Spleen (tissue), 11 donors: ENCODE measurements around the gene BCKDK. TPM values are rescaled to one million over a fixed set of nuclear protein-coding genes. Genes with fewer than 3 reads are reported as not detected.
"Not testable (repeated sequence)": the region's sequence is repeated elsewhere in the genome, so short reads cannot be mapped to it uniquely, and the experiment has no call there.

ENCODE experiments used
- DNase-seq: peaks from one replicate; pipeline ENCODE4 v3.0.0-alpha.2; 2020
- H3K27ac ChIP-seq, 8 donors: fragments of 200-600 bp; sonication (generic) in 7 of 8; 1 replicate in 4 of 8; 2 replicates in 4 of 8; pipeline versions ENCODE4 v1.5.0 to v1.8.0; 2016 to 2021; ENCODE audit warnings: inconsistent platforms in 4 of 8, mild to moderate bottlenecking in 4 of 8, moderate library complexity in 1 of 8
- H3K27me3 ChIP-seq, 7 donors: fragments of 200-600 bp; sonication (generic) in 6 of 7; replicated peaks in 1 of 7; 1 replicate in 4 of 7; 2 replicates in 3 of 7; pipeline versions ENCODE4 v1.5.0 to v1.8.0; 2016 to 2021; ENCODE audit warnings: inconsistent platforms in 3 of 7, mild to moderate bottlenecking in 1 of 7
- H3K36me3 ChIP-seq, 6 donors: fragments of 200-600 bp; sonication (generic) in 5 of 6; 1 replicate in 4 of 6; 2 replicates in 2 of 6; pipeline versions ENCODE4 v1.5.0 to v1.8.0; 2016 to 2021; ENCODE audit warnings: inconsistent platforms in 2 of 6
- H3K4me1 ChIP-seq, 6 donors: fragments of 200-600 bp; sonication (generic) in 5 of 6; 1 replicate in 3 of 6; 2 replicates in 3 of 6; pipeline versions ENCODE4 v1.5.0 to v1.8.0; 2016 to 2021; ENCODE audit warnings: inconsistent platforms in 3 of 6
- H3K4me3 ChIP-seq, 8 donors: fragments of 200-600 bp; sonication (generic) in 7 of 8; 1 replicate in 4 of 8; 2 replicates in 4 of 8; pipeline versions ENCODE4 v1.5.0 to v1.8.0; 2016 to 2021; ENCODE audit warnings: inconsistent platforms in 4 of 8, mild to moderate bottlenecking in 4 of 8, moderate library complexity in 2 of 8
- H3K9me3 ChIP-seq, 8 donors: fragments of 200-600 bp; sonication (generic) in 7 of 8; 1 replicate in 4 of 8; 2 replicates in 4 of 8; pipeline versions ENCODE4 v1.5.0 to v1.8.0; 2016 to 2021; ENCODE audit warnings: inconsistent platforms in 4 of 8
- POLR2A ChIP-seq, 3 donors: fragments of 450-650 bp; IDR thresholded peaks; one replicate each; pipeline ENCODE4 v1.5.1; 2017; ENCODE audit warnings: antibody characterized with exemption in 3 of 3, mild to moderate bottlenecking in 1 of 3
- POLR2AphosphoS5 ChIP-seq, 3 donors: sonication (generic); formaldehyde crosslinking; IDR thresholded peaks; one replicate each; pipeline ENCODE4 v1.5.1; 2017; ENCODE audit warnings: antibody characterized with exemption in 3 of 3
- WGBS, 5 donors: extraction: QIAGEN DNeasy Blood & Tissue Kit in 3 of 5; methylation state at CpG; one replicate each; pipeline versions ENCODE4 v1.1.5 to v1.1.7; 2013 to 2018; 5-methylcytosine and 5-hydroxymethylcytosine counted together
- intact Hi-C: fragments of 100-400 bp; cut with DNase I; formaldehyde crosslinking; loops from one replicate; pipeline ENCODE4 v1.15.0; 2023; ENCODE audit warnings: low total_unique reads
- polyA plus RNA-seq, 3 donors: library from polyadenylated mRNA; stranded (reverse); fragments of 200-250 nt; gene quantifications; one replicate each; pipeline ENCODE4 v1.2.1, GENCODE V29; 2013
- total RNA-seq, 7 donors: library from RNA; depleted of rRNA in 3 of 7; stranded (reverse); fragments of >200 nt in 3 of 7; fragmentation: NEBNext Ultra II Directional in 4 of 7; extraction: Animal tissue kit (Norgen Biotek cat#: 25700) in 4 of 7; gene quantifications; one replicate each; pipeline versions ENCODE4 v1.1.0 to v1.2.1, GENCODE V29; 2016 to 2021
- TF ChIP-seq, protein P1 (sequence below), 11 experiments: fragments of 200-600 bp in 7 of 11; fragments of 450-650 bp in 4 of 11; sonication (generic) in 4 of 11; IDR thresholded peaks in 8 of 11; conservative IDR thresholded peaks in 3 of 11; 1 replicate in 7 of 11; 2 replicates in 4 of 11; pipeline versions ENCODE4 v1.4.0 to v1.8.0; 2016 to 2021; ENCODE audit warnings: antibody characterized with exemption in 11 of 11, inconsistent platforms in 4 of 11, mild to moderate bottlenecking in 1 of 11
- donor health status: healthy with polysubstance abuse.
- donor health status: DM: no; HTN: no; CAD: no; lungs with moderate emphysema.
- donor health status: DM: no; HTN: no; CAD: no.
- donor health status: Bipolar disorder and iron deficiency.
- donor health status: healthy.
- donor health status: DM: no; HTN: no; CAD: no.
- donor health status: DM: yes; HTN: yes; CAD: no.

Gene BCKDK
- total and polyA plus RNA-seq, 10 donors = 15.0 to 55.7 (median 39.0) TPM

DNA sequence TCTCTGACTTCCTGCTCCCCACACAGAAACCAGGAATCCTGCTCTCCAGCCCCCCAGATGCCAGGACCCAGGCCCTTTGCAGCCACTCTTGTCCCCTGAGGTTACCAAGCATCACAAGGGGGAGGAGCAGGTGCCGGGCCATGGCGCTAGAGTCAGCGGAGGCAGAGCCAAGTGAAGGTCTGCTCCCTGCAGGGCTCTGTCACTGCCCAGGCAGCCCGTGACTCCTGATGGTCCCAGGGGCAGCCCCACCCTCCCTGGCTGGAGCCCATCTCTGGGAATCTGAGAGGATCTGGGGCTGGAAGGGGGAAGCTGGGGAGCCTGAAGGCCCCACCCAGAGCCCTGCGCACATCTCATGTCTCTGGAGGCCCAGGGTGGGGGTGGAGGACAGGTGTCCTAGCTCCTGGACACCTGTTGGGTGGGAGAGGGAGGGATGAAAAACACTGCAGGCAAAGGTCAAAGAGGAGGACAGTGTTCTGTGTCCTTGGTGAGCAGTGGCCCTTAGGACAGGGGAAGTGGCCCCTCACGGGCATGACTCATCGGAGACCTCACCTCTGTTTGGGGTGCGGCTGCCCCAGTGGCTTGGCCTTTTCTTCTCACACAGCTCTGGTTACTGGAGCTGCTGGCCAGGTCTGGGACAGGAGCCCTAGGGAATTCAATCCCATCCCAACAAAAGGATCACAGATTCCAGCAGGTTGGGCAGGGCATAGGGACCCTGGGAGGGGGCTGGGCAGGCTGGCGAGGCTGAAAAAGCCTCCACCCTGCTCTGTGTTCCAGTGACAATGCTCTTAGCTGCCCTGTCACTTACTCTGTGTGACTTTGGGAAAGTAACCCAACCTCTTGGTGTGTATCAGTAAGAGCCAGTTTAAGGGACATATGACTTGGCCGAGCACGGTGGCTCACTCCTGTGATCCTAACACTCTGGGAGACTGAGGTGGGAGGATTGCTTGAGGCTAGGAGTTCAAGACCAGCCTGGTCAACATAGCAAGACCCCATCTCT, 42.0 kb downstream of the BCKDK start, which contains the start of gene PRSS36:
Gene PRSS36 (minus strand): TSS at position 173 of the 997 bp plus-strand sequence. CDS start 31 bp downstream, at position 142.
- DNase-seq = no peak
- H3K9me3 ChIP-seq = no peaks in the 10 kb centered on the region
- TF ChIP-seq POLR2AphosphoS5 (IDR thresholded peaks at IDR 0.05) (no peak), POLR2A (IDR thresholded peaks at IDR 0.05) (no peak)
- TF ChIP-seq, protein P1, sequence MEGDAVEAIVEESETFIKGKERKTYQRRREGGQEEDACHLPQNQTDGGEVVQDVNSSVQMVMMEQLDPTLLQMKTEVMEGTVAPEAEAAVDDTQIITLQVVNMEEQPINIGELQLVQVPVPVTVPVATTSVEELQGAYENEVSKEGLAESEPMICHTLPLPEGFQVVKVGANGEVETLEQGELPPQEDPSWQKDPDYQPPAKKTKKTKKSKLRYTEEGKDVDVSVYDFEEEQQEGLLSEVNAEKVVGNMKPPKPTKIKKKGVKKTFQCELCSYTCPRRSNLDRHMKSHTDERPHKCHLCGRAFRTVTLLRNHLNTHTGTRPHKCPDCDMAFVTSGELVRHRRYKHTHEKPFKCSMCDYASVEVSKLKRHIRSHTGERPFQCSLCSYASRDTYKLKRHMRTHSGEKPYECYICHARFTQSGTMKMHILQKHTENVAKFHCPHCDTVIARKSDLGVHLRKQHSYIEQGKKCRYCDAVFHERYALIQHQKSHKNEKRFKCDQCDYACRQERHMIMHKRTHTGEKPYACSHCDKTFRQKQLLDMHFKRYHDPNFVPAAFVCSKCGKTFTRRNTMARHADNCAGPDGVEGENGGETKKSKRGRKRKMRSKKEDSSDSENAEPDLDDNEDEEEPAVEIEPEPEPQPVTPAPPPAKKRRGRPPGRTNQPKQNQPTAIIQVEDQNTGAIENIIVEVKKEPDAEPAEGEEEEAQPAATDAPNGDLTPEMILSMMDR (IDR thresholded peaks at IDR 0.05 in 8 of 11, conservative IDR thresholded peaks at IDR 0.05 in 3 of 11) = no peak
- H3K27me3 ChIP-seq = peaks cover 0 to 21% (median 0%) of the 10 kb centered on the region in 7 donors
- H3K4me1 ChIP-seq = peaks cover 0 to 22% (median 3%) of the 10 kb centered on the region in 6 donors
- H3K27ac ChIP-seq = no peak within 1 kb of the TSS
- 74 to 85% (median 81%) methylated on average over 11 of the region's 11 CpGs for WGBS, 5 donors
- H3K36me3 ChIP-seq = no peaks in the 10 kb centered on the region
- intact Hi-C loops = no loop called here
- no peak within 1 kb of the TSS for H3K4me3 ChIP-seq

DNA sequence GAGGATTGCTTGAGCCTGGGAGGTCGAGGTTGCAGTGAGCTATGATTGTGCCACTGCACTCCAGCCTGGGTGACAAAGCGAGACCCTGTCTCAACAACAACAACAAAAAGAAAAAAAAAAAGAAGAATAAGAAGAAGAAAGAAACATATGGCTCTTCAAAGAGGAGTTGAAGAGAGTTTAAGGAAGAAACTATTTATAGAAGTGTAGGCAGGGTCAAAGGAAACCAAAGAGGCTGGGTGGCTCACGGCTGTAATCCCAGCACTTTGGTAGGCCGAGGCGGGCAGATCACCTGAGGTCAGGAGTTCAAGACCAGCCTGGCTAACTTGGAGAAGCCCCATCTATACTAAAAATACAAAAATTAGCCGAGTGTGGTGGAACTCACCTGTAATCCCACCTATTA, 42.8 kb downstream of the BCKDK start:
- Histone ChIP-seq H3K4me1 (peaks cover 0 to 22% (median 3%) of the 10 kb centered on the region in 6 donors), H3K27me3 (peaks cover 0 to 21% (median 0%) of the 10 kb centered on the region in 7 donors)
- 47 to 58% (median 52%) methylated on average over 6 of the region's 6 CpGs for WGBS, 5 donors
- H3K36me3 ChIP-seq, H3K27ac ChIP-seq, intact Hi-C loops, H3K4me3 ChIP-seq, DNase-seq, H3K9me3 ChIP-seq: not testable (repeated sequence)

DNA sequence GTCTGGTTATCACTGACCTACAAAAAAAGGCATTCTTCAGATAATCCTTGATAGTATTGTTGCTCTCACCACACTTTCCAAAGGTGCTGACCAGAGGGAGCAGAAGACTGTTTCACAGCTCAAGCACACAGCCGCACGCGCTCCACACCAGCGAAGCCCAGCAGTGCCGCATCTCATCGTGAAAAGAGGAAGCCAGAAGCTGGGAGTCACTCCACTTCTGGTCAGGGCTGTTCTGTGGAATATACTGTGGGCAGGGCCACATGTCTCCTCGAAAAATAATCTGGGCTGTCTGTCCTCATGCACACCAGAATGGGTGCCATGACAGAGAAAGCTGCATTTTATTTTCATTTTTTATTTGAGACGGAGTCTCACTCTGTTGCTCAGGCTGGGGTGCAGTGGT, 49.0 kb downstream of the BCKDK start:
- 11 to 34% (median 18%) methylated on average over 8 of the region's 8 CpGs for WGBS, 5 donors
- TF ChIP-seq POLR2A (IDR thresholded peaks at IDR 0.05) (no peak), POLR2AphosphoS5 (IDR thresholded peaks at IDR 0.05) (no peak)
- Histone ChIP-seq H3K27ac (no peak overlapping the region), H3K27me3 (peaks cover 0 to 18% (median 0%) of the 10 kb centered on the region in 7 donors), H3K4me3 (peak overlapping the region in 1 of 8 donors; percentile 14), H3K9me3 (no peaks in the 10 kb centered on the region), H3K4me1 (peaks cover 0 to 9% (median 3%) of the 10 kb centered on the region in 6 donors), H3K36me3 (no peaks in the 10 kb centered on the region)
- no peak for DNase-seq
- intact Hi-C loops = no loop called here

Other genes starting within 250 kb of the BCKDK start
- 10 to 100 TPM; 15.5 to 24.3 (median 21.6) TPM for gene BCL7C, start 214.3 kb upstream of the BCKDK start, total RNA-seq
- 10 to 100 TPM; 35.6 to 38.7 (median 37.8) TPM for gene BCL7C, start 214.3 kb upstream of the BCKDK start, polyA plus RNA-seq
- gene CTF1, start 211.8 kb upstream of the BCKDK start, total RNA-seq = 1 to 10 TPM in 5 of 7 donors, under 1 TPM in 1, not detected in 1; 0.68 to 3.3 (median 1.4) TPM
- 1 to 10 TPM in 2 of 3 donors, under 1 TPM in 1; 0.61 to 1.3 (median 1.1) TPM for gene CTF1, start 211.8 kb upstream of the BCKDK start, polyA plus RNA-seq
- 10 to 100 TPM; 12.4 to 21.0 (median 17.8) TPM for gene FBXL19, start 184.8 kb upstream of the BCKDK start, total RNA-seq
- 10 to 100 TPM in 1 of 3 donors, 1 to 10 TPM in 2; 4.3 to 24.7 (median 5.5) TPM for gene FBXL19, start 184.8 kb upstream of the BCKDK start, polyA plus RNA-seq
- 10 to 100 TPM; 20.7 to 44.8 (median 29.8) TPM for gene ORAI3, start 159.3 kb upstream of the BCKDK start, total RNA-seq
- gene ORAI3, start 159.3 kb upstream of the BCKDK start, polyA plus RNA-seq = 10 to 100 TPM; 22.2 to 26.2 (median 22.5) TPM
- gene SETD1A, start 150.6 kb upstream of the BCKDK start, total RNA-seq = 10 to 100 TPM; 10.1 to 24.9 (median 19.8) TPM
- gene SETD1A, start 150.6 kb upstream of the BCKDK start, polyA plus RNA-seq = 10 to 100 TPM in 1 of 3 donors, 1 to 10 TPM in 2; 4.8 to 15.0 (median 8.8) TPM
- gene HSD3B7, start 123.2 kb upstream of the BCKDK start, total RNA-seq = 10 to 100 TPM; 11.0 to 24.5 (median 18.6) TPM
- 10 to 100 TPM in 1 of 3 donors, 1 to 10 TPM in 2; 5.3 to 19.4 (median 6.7) TPM for gene HSD3B7, start 123.2 kb upstream of the BCKDK start, polyA plus RNA-seq
- 1 to 10 TPM in 5 of 7 donors, under 1 TPM in 2; 0.46 to 4.2 (median 1.8) TPM for gene STX1B, start 97.7 kb upstream of the BCKDK start, total RNA-seq
- gene STX1B, start 97.7 kb upstream of the BCKDK start, polyA plus RNA-seq = 1 to 10 TPM in 1 of 3 donors, under 1 TPM in 2; 0.29 to 1.2 (median 0.43) TPM
- gene STX4, start 74.8 kb upstream of the BCKDK start, total RNA-seq = 100 to 1,000 TPM in 2 of 7 donors, 10 to 100 TPM in 5; 54.0 to 118 (median 75.7) TPM
- gene STX4, start 74.8 kb upstream of the BCKDK start, polyA plus RNA-seq = 100 to 1,000 TPM in 2 of 3 donors, 10 to 100 TPM in 1; 55.3 to 135 (median 131) TPM
- gene ZNF668, start 34.1 kb upstream of the BCKDK start, total RNA-seq = 10 to 100 TPM in 3 of 7 donors, 1 to 10 TPM in 4; 8.9 to 12.5 (median 9.2) TPM
- gene ZNF668, start 34.1 kb upstream of the BCKDK start, polyA plus RNA-seq = 1 to 10 TPM; 6.2 to 9.8 (median 6.4) TPM
- 10 to 100 TPM; 20.2 to 28.4 (median 25.6) TPM for gene ZNF646, start 34.0 kb upstream of the BCKDK start, total RNA-seq
- 10 to 100 TPM in 1 of 3 donors, 1 to 10 TPM in 2; 3.2 to 11.8 (median 3.3) TPM for gene ZNF646, start 34.0 kb upstream of the BCKDK start, polyA plus RNA-seq
- gene PRSS53, start 19.4 kb upstream of the BCKDK start, total RNA-seq = 1 to 10 TPM; 2.3 to 6.0 (median 2.8) TPM
- 1 to 10 TPM; 1.6 to 2.6 (median 1.9) TPM for gene PRSS53, start 19.4 kb upstream of the BCKDK start, polyA plus RNA-seq
- gene VKORC1, start 13.6 kb upstream of the BCKDK start, total RNA-seq = 10 to 100 TPM; 33.4 to 74.2 (median 48.2) TPM
- gene VKORC1, start 13.6 kb upstream of the BCKDK start, polyA plus RNA-seq = 10 to 100 TPM; 23.5 to 56.6 (median 55.1) TPM
- gene KAT8, start 9.3 kb downstream of the BCKDK start, total RNA-seq = 10 to 100 TPM; 63.2 to 94.8 (median 85.2) TPM
- 10 to 100 TPM; 48.7 to 63.6 (median 56.5) TPM for gene KAT8, start 9.3 kb downstream of the BCKDK start, polyA plus RNA-seq
- not detected for gene PRSS8, start 27.3 kb downstream of the BCKDK start, total RNA-seq
- gene PRSS8, start 27.3 kb downstream of the BCKDK start, polyA plus RNA-seq = under 1 TPM; 0.07 to 0.19 (median 0.15) TPM
- gene PRSS36, start 41.7 kb downstream of the BCKDK start, total RNA-seq = 1 to 10 TPM in 4 of 7 donors, under 1 TPM in 2, not detected in 1; 0.70 to 2.0 (median 1.3) TPM
- 1 to 10 TPM; 1.5 to 2.6 (median 2.0) TPM for gene PRSS36, start 41.7 kb downstream of the BCKDK start, polyA plus RNA-seq
- gene FUS, start 71.8 kb downstream of the BCKDK start, total RNA-seq = 100 to 1,000 TPM; 119 to 474 (median 284) TPM
- gene FUS, start 71.8 kb downstream of the BCKDK start, polyA plus RNA-seq = 100 to 1,000 TPM; 225 to 694 (median 516) TPM
- 100 to 1,000 TPM in 2 of 7 donors, 10 to 100 TPM in 5; 68.0 to 135 (median 90.1) TPM for gene PYCARD, start 94.4 kb downstream of the BCKDK start, total RNA-seq
- 100 to 1,000 TPM; 109 to 117 (median 114) TPM for gene PYCARD, start 94.4 kb downstream of the BCKDK start, polyA plus RNA-seq
- under 1 TPM in 4 of 7 donors, not detected in 3; 0.05 to 0.26 (median 0.15) TPM for gene TRIM72, start 105.7 kb downstream of the BCKDK start, total RNA-seq
- gene TRIM72, start 105.7 kb downstream of the BCKDK start, polyA plus RNA-seq = under 1 TPM; 0.06 to 0.15 (median 0.09) TPM
- not detected for gene PYDC1, start 108.7 kb downstream of the BCKDK start, total RNA-seq
- 1 to 10 TPM in 1 of 3 donors, under 1 TPM in 1, not detected in 1; 0.72 to 2.7 TPM for gene PYDC1, start 108.7 kb downstream of the BCKDK start, polyA plus RNA-seq
- 100 to 1,000 TPM in 2 of 7 donors, 10 to 100 TPM in 5; 38.5 to 154 (median 77.7) TPM for gene ITGAM, start 151.6 kb downstream of the BCKDK start, total RNA-seq
- 10 to 100 TPM in 2 of 3 donors, 1 to 10 TPM in 1; 4.3 to 14.9 (median 11.8) TPM for gene ITGAM, start 151.6 kb downstream of the BCKDK start, polyA plus RNA-seq
- gene ITGAX, start 246.8 kb downstream of the BCKDK start, total RNA-seq = 100 to 1,000 TPM in 5 of 7 donors, 10 to 100 TPM in 2; 52.1 to 330 (median 161) TPM
- gene ITGAX, start 246.8 kb downstream of the BCKDK start, polyA plus RNA-seq = 10 to 100 TPM in 2 of 3 donors, 1 to 10 TPM in 1; 8.9 to 45.5 (median 30.5) TPM